Peyer's patch (tissue), 4 donors: Measurements from ENCODE around the gene RNH1.

Source experiments
- POLR2A ChIP-seq, 2 donors: fragments of 450-650 bp; IDR thresholded peaks; one replicate each; pipeline ENCODE4 v1.5.1; 2017; ENCODE audit warnings: antibody characterized with exemption in 2 of 2, mild to moderate bottlenecking in 2 of 2, moderate library complexity in 2 of 2
- TF ChIP-seq, protein P1 (sequence below), 6 experiments: fragments of 450-650 bp in 4 of 6; fragments of 200-600 bp in 2 of 6; sonication (generic) in 1 of 6; IDR thresholded peaks; one replicate each; pipeline ENCODE4 v1.5.1; 2017 to 2019; ENCODE audit warnings: antibody characterized with exemption in 6 of 6, mild to moderate bottlenecking in 3 of 6, moderate library complexity in 1 of 6

DNA sequence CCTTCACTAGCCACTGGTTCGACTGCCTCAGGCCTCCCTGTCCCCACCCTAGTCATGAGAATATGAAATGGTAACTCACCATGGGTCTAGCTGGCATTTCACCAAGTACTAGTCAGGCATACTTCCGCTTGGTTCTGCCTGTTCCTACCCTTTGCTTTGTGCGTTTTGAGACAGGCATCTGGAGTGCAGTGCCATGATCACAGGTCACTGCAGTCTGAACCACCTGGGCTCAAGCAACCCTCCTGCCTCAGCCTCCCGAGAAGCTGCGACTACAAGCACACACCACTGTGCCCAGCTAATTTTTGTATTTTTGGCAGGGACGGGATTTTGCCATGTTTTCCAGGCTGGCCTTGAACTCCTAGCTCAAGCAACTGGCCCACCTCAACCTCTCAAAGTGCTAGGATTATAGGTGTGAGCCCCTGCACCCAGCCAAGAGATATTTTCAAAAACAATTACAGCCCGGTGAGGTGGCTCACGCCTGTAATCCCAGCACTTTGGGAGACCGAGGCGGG lies 14.2 kb upstream of the RNH1 start:
- TF ChIP-seq, protein P1, sequence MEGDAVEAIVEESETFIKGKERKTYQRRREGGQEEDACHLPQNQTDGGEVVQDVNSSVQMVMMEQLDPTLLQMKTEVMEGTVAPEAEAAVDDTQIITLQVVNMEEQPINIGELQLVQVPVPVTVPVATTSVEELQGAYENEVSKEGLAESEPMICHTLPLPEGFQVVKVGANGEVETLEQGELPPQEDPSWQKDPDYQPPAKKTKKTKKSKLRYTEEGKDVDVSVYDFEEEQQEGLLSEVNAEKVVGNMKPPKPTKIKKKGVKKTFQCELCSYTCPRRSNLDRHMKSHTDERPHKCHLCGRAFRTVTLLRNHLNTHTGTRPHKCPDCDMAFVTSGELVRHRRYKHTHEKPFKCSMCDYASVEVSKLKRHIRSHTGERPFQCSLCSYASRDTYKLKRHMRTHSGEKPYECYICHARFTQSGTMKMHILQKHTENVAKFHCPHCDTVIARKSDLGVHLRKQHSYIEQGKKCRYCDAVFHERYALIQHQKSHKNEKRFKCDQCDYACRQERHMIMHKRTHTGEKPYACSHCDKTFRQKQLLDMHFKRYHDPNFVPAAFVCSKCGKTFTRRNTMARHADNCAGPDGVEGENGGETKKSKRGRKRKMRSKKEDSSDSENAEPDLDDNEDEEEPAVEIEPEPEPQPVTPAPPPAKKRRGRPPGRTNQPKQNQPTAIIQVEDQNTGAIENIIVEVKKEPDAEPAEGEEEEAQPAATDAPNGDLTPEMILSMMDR (IDR thresholded peaks at IDR 0.05) = no peak
- no peak for TF ChIP-seq POLR2A (IDR thresholded peaks at IDR 0.05)
